ENCODE data around the gene LTBP1. TPM values are rescaled to one million over a fixed set of nuclear protein-coding genes. Genes with fewer than 3 reads are reported as not detected.

LTBP1 gene
- total and polyA plus RNA-seq, 2 experiments from 2014 or later: 216 to 509 TPM

GRCh38 chr2:32941944-32942690 is 4.6 kb upstream of the LTBP1 start:
- TF ChIP-seq CTCF (IDR thresholded peaks at IDR 0.05; ENCODE audit: low read depth, low read length): no peak

GRCh38 chr2:32942793-32943485 is 3.8 kb upstream of the LTBP1 start:
- no peak for DNase-seq (ENCODE audit: low read depth in 1 of 2, low spot score in 1 of 2)

More at GRCh38 chr2:32941944-32942690, 4.6 kb upstream of the LTBP1 start:
- no peak overlapping the region for H3K4me3 ChIP-seq
- no peaks in the 10 kb centered on the region for H3K9me3 ChIP-seq (ENCODE audit: low read depth)
- no peak overlapping the region for H3K27ac ChIP-seq
- H3K4me1 ChIP-seq (ENCODE audit: low read depth): peaks cover 18% of the 10 kb centered on the region
- DNase-seq (ENCODE audit: low read depth in 1 of 2, low spot score in 1 of 2): no peak
- no peaks in the 10 kb centered on the region for H3K36me3 ChIP-seq
- H3K27me3 ChIP-seq: no peaks in the 10 kb centered on the region

GRCh38 chr2:32945286-32945685 is 1.5 kb upstream of the LTBP1 start:
- Histone ChIP-seq H3K4me3 (no peak overlapping the region), H3K9me3 (ENCODE audit: low read depth) (no peaks in the 10 kb centered on the region), H3K36me3 (peaks cover 3% of the 10 kb centered on the region), H3K4me1 (ENCODE audit: low read depth) (peaks cover 20% of the 10 kb centered on the region), H3K27ac (no peak overlapping the region), H3K27me3 (no peaks in the 10 kb centered on the region)
- no peak for TF ChIP-seq CTCF (IDR thresholded peaks at IDR 0.05; ENCODE audit: low read depth, low read length)
- no peak for DNase-seq (ENCODE audit: low read depth in 1 of 2, low spot score in 1 of 2)

More at GRCh38 chr2:32942793-32943485, 3.8 kb upstream of the LTBP1 start:
- H3K9me3 ChIP-seq (ENCODE audit: low read depth): no peaks in the 10 kb centered on the region
- H3K36me3 ChIP-seq: no peaks in the 10 kb centered on the region
- no peaks in the 10 kb centered on the region for H3K27me3 ChIP-seq
- H3K4me3 ChIP-seq: no peak overlapping the region
- no peak overlapping the region for H3K27ac ChIP-seq
- H3K4me1 ChIP-seq (ENCODE audit: low read depth): peaks cover 15% of the 10 kb centered on the region
- TF ChIP-seq CTCF (IDR thresholded peaks at IDR 0.05; ENCODE audit: low read depth, low read length): no peak

GRCh38 chr2:32947076-32947483 is 327 bp downstream of the LTBP1 start:
- no peak for TF ChIP-seq CTCF (IDR thresholded peaks at IDR 0.05; ENCODE audit: low read depth, low read length)
- Histone ChIP-seq H3K9me3 (ENCODE audit: low read depth) (no peaks in the 10 kb centered on the region), H3K4me1 (ENCODE audit: low read depth) (peaks cover 31% of the 10 kb centered on the region), H3K4me3 (peak overlapping the region; percentile 88), H3K27me3 (no peaks in the 10 kb centered on the region), H3K36me3 (peaks cover 7% of the 10 kb centered on the region), H3K27ac (peak overlapping the region; percentile 96)
- DNase-seq (ENCODE audit: low read depth in 1 of 2, low spot score in 1 of 2): no peak

- Histone ChIP-seq H3K27me3 (no peaks in the 10 kb centered on the region), H3K4me3 (peak overlapping the region; percentile 88), H3K4me1 (ENCODE audit: low read depth) (peaks cover 31% of the 10 kb centered on the region), H3K9me3 (ENCODE audit: low read depth) (no peaks in the 10 kb centered on the region), H3K27ac (peak overlapping the region; percentile 96), H3K36me3 (peaks cover 7% of the 10 kb centered on the region)
- DNase-seq (ENCODE audit: low read depth in 1 of 2, low spot score in 1 of 2): peak; percentile 52 to 71
- TF ChIP-seq CTCF (IDR thresholded peaks at IDR 0.05; ENCODE audit: low read depth, low read length): no peak
Observed at GRCh38 chr2:32947484-32948143, 861 bp downstream of the LTBP1 start.

Measured in cardiac muscle cell (in vitro differentiated cells and primary cell).